ENCODE results near the gene HBS1L. TPM values are rescaled to one million over a fixed set of nuclear protein-coding genes. Genes with fewer than 3 reads are reported as not detected.

The HBS1L gene
- total and polyA plus RNA-seq, 9 of the 15 experiments (the other 6 are each of a cell fraction or from before 2014, with no cell fraction given) = 101 to 199 (median 145) TPM

DNA sequence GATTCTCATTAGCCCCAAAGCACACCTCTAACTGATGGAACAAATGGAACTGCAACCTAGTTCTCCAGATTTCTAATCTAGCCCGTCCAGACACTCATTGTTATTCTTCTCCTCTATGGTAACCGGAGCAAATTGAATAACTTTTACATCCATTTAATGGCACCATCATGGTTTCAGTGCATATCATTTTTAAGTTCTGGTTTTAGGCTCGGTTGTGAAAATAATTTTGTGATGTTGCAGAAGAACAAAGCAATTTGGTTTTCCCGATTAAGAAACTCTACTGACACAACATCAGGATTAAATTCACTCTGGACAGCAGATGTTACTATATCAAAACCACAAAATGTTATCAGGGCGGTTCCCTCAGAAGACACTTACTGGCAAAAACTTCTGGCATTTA is 42.5 kb upstream of the HBS1L start (continued):
- TF ChIP-seq, protein P1, sequence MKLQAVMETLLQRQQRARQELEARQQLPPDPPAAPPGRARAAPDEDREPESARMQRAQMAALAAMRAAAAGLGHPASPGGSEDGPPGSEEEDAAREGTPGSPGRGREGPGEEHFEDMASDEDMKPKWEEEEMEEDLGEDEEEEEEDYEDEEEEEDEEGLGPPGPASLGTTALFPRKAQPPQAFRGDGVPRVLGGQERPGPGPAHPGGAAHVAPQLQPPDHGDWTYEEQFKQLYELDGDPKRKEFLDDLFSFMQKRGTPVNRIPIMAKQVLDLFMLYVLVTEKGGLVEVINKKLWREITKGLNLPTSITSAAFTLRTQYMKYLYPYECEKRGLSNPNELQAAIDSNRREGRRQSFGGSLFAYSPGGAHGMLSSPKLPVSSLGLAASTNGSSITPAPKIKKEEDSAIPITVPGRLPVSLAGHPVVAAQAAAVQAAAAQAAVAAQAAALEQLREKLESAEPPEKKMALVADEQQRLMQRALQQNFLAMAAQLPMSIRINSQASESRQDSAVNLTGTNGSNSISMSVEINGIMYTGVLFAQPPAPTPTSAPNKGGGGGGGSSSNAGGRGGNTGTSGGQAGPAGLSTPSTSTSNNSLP (IDR thresholded peaks at IDR 0.05; ENCODE audit: borderline replicate concordance, low read depth, low read length) = peak; percentile 75; the same call in 1 of the 2 replicates
- TF ChIP-seq, protein P2, sequence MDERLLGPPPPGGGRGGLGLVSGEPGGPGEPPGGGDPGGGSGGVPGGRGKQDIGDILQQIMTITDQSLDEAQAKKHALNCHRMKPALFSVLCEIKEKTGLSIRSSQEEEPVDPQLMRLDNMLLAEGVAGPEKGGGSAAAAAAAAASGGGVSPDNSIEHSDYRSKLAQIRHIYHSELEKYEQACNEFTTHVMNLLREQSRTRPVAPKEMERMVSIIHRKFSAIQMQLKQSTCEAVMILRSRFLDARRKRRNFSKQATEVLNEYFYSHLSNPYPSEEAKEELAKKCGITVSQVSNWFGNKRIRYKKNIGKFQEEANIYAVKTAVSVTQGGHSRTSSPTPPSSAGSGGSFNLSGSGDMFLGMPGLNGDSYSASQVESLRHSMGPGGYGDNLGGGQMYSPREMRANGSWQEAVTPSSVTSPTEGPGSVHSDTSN (CRISPR knock-in tag; IDR thresholded peaks at IDR 0.05; ENCODE audit: low read depth) = no peak
- TF ChIP-seq, protein P2 (tag; conservative IDR thresholded peaks at IDR 0.05; ENCODE audit: low read depth) = no peak
- TF ChIP-seq, protein P3, sequence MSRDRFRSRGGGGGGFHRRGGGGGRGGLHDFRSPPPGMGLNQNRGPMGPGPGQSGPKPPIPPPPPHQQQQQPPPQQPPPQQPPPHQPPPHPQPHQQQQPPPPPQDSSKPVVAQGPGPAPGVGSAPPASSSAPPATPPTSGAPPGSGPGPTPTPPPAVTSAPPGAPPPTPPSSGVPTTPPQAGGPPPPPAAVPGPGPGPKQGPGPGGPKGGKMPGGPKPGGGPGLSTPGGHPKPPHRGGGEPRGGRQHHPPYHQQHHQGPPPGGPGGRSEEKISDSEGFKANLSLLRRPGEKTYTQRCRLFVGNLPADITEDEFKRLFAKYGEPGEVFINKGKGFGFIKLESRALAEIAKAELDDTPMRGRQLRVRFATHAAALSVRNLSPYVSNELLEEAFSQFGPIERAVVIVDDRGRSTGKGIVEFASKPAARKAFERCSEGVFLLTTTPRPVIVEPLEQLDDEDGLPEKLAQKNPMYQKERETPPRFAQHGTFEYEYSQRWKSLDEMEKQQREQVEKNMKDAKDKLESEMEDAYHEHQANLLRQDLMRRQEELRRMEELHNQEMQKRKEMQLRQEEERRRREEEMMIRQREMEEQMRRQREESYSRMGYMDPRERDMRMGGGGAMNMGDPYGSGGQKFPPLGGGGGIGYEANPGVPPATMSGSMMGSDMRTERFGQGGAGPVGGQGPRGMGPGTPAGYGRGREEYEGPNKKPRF (IDR thresholded peaks at IDR 0.05; ENCODE audit: low read depth, low read length) = no peak
- TF ChIP-seq SMAD4 (CRISPR knock-in tag; conservative IDR thresholded peaks at IDR 0.05) = no peak
- TF ChIP-seq TCFL5 (CRISPR knock-in tag; conservative IDR thresholded peaks at IDR 0.05) = no peak
- TF ChIP-seq NFYB (IDR thresholded peaks at IDR 0.05; ENCODE audit: extremely low read depth, insufficient read length) = no peak
- TF ChIP-seq BRF1 (IDR thresholded peaks at IDR 0.05; ENCODE audit: borderline replicate concordance, extremely low read depth, insufficient read length) = no peak
- TF ChIP-seq HDAC6 (IDR thresholded peaks at IDR 0.05; ENCODE audit: low read depth, low read length) = no peak
- no peak for TF ChIP-seq FOXP1 (CRISPR knock-in tag; IDR thresholded peaks at IDR 0.05)
- no peak for TF ChIP-seq TARDBP (IDR thresholded peaks at IDR 0.05)
- TF ChIP-seq, protein P4, sequence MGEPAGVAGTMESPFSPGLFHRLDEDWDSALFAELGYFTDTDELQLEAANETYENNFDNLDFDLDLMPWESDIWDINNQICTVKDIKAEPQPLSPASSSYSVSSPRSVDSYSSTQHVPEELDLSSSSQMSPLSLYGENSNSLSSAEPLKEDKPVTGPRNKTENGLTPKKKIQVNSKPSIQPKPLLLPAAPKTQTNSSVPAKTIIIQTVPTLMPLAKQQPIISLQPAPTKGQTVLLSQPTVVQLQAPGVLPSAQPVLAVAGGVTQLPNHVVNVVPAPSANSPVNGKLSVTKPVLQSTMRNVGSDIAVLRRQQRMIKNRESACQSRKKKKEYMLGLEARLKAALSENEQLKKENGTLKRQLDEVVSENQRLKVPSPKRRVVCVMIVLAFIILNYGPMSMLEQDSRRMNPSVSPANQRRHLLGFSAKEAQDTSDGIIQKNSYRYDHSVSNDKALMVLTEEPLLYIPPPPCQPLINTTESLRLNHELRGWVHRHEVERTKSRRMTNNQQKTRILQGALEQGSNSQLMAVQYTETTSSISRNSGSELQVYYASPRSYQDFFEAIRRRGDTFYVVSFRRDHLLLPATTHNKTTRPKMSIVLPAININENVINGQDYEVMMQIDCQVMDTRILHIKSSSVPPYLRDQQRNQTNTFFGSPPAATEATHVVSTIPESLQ (CRISPR knock-in tag; IDR thresholded peaks at IDR 0.05) = no peak
- no peak for TF ChIP-seq NR2C2 (CRISPR knock-in tag; IDR thresholded peaks at IDR 0.05)
- TF ChIP-seq NR2C2 (tag; IDR thresholded peaks at IDR 0.05) = no peak
- no peak for TF ChIP-seq HSF4 (CRISPR knock-in tag; IDR thresholded peaks at IDR 0.05; ENCODE audit: borderline replicate concordance)
- no peak for TF ChIP-seq POU5F1 (IDR thresholded peaks at IDR 0.05; ENCODE audit: borderline replicate concordance, low read depth, low read length, partially characterized antibody)
- TF ChIP-seq PRMT5 (CRISPR knock-in tag; IDR thresholded peaks at IDR 0.05) = no peak
- 0 out of 2 replicates have a peak, but pooled peaks have one; percentile 40 for TF ChIP-seq POLR2AphosphoS5 (IDR thresholded peaks at IDR 0.05; ENCODE audit: control insufficient read depth, insufficient read depth, low read depth, low read length)
- TF ChIP-seq THRA (IDR thresholded peaks at IDR 0.05) = no peak
